A549 (cell line): ENCODE measurements around the gene DQX1. TPM values are rescaled to one million over a fixed set of nuclear protein-coding genes. Genes with fewer than 3 reads are reported as not detected.
A peak's percentile ranks its signal among the peaks of the same experiment; 100 is the strongest.

Experiments
- BCL3 ChIP-seq: fragments of >200 bp; sonication (Bioruptor Twin); formaldehyde crosslinking; IDR thresholded peaks from 3 replicates; pipeline ENCODE4 v1.6.1; 2016
- CBX2 ChIP-seq: fragments of 200-600 bp; sonication (generic); IDR thresholded peaks from 2 replicates; pipeline ENCODE4 v1.6.1; 2016; ENCODE audit warnings: low read depth, mild to moderate bottlenecking, borderline replicate concordance
- CBX8 ChIP-seq: fragments of 200-600 bp; sonication (generic); IDR thresholded peaks from 2 replicates; pipeline ENCODE4 v1.6.1; 2016
- CHD2 ChIP-seq: fragments of 150-350 bp; IDR thresholded peaks from 2 replicates; pipeline ENCODE4 v1.6.1; 2014; ENCODE audit warnings: low read length; ENCODE audit not compliant: partially characterized antibody
- EHMT2 ChIP-seq: fragments of 200-600 bp; sonication (generic); IDR thresholded peaks from 2 replicates; pipeline ENCODE4 v1.6.1; 2016; ENCODE audit warnings: antibody characterized with exemption, low read depth, mild to moderate bottlenecking, moderate library complexity
- EP300 ChIP-seq, 2 experiments: fragments of >200 bp; sonication (Bioruptor Twin); formaldehyde crosslinking; IDR thresholded peaks; 2 replicates in 1 of 2; 3 replicates in 1 of 2; pipeline ENCODE4 v1.6.1; 2016 to 2017
- ESRRA ChIP-seq: fragments of 150-350 bp; IDR thresholded peaks from 2 replicates; pipeline ENCODE4 v1.6.1; 2014; ENCODE audit warnings: mild to moderate bottlenecking, low read length, borderline replicate concordance
- FOSL2 ChIP-seq, 2 experiments: fragments of 450-650 bp in 1 of 2; fragments of >200 bp in 1 of 2; sonication (Bioruptor Twin) in 1 of 2; formaldehyde crosslinking; IDR thresholded peaks; 2 replicates each; pipeline versions ENCODE4 v1.5.0 to v1.6.1; 2016 to 2020; ENCODE audit warnings: mild to moderate bottlenecking in 1 of 2, moderate library complexity in 1 of 2
- FOXS1 ChIP-seq: fragments of 250-450 bp; sonication (Bioruptor Pico); IDR thresholded peaks from 2 replicates; pipeline ENCODE4 v1.5.0; 2020; ENCODE audit warnings: mild to moderate bottlenecking, moderate library complexity
- GATA3 ChIP-seq: IDR thresholded peaks from 2 replicates; pipeline ENCODE4 v1.6.1; 2012; ENCODE audit warnings: borderline replicate concordance
- HEYL ChIP-seq: fragments of 250-450 bp; sonication (Bioruptor Pico); IDR thresholded peaks from 2 replicates; pipeline ENCODE4 v1.8.0; 2021; ENCODE audit warnings: mild to moderate bottlenecking, moderate library complexity
- HOXA7 ChIP-seq: fragments of 250-450 bp; sonication (Bioruptor Pico); IDR thresholded peaks from 2 replicates; pipeline ENCODE4 v1.5.0; 2020; ENCODE audit warnings: mild to moderate bottlenecking, moderate library complexity
- HOXB13 ChIP-seq: fragments of 250-450 bp; sonication (Bioruptor Pico); IDR thresholded peaks from 2 replicates; pipeline ENCODE4 v1.5.0; 2020; ENCODE audit warnings: low read depth, mild to moderate bottlenecking, moderate library complexity
- HOXB5 ChIP-seq: fragments of 250-450 bp; sonication (Bioruptor Pico); IDR thresholded peaks from 2 replicates; pipeline ENCODE4 v1.5.0; 2020; ENCODE audit warnings: mild to moderate bottlenecking, moderate library complexity
- JUN ChIP-seq, 2 experiments: fragments of >200 bp; sonication (Bioruptor Twin); formaldehyde crosslinking; IDR thresholded peaks; 2 replicates in 1 of 2; 3 replicates in 1 of 2; pipeline ENCODE4 v1.6.1; 2016 to 2017
- JUNB ChIP-seq: fragments of >200 bp; sonication (Bioruptor Twin); formaldehyde crosslinking; IDR thresholded peaks from 2 replicates; pipeline ENCODE4 v1.6.1; 2016
- KDM1A ChIP-seq: fragments of 200-600 bp; sonication (generic); IDR thresholded peaks from 2 replicates; pipeline ENCODE4 v1.6.1; 2016; ENCODE audit warnings: low read depth, mild to moderate bottlenecking
- KDM5A ChIP-seq: fragments of 200-600 bp; sonication (generic); IDR thresholded peaks from 2 replicates; pipeline ENCODE4 v1.6.1; 2016; ENCODE audit warnings: antibody characterized with exemption, mild to moderate bottlenecking
- MAFK ChIP-seq: fragments of 450-650 bp; IDR thresholded peaks from 2 replicates; pipeline ENCODE4 v1.6.1; 2014; ENCODE audit not compliant: partially characterized antibody
- MAZ ChIP-seq: fragments of 150-350 bp; IDR thresholded peaks from 2 replicates; pipeline ENCODE4 v1.6.1; 2014; ENCODE audit warnings: antibody characterized with exemption, low read depth, low read length, borderline replicate concordance
- MYC ChIP-seq: IDR thresholded peaks from 2 replicates; pipeline ENCODE4 v1.6.1; 2012; ENCODE audit warnings: mild to moderate bottlenecking, inconsistent platforms, low read length, improper control_type of control experiment, borderline replicate concordance
- NFE2L2 ChIP-seq: fragments of 150-350 bp; conservative IDR thresholded peaks from 2 replicates; pipeline ENCODE4 v1.6.1; 2014; ENCODE audit warnings: low read length
- NR3C1 ChIP-seq: fragments of >200 bp; sonication (Bioruptor Twin); formaldehyde crosslinking; IDR thresholded peaks from 3 replicates; pipeline ENCODE4 v1.6.1; 2017
- PHF8 ChIP-seq: fragments of 200-600 bp; sonication (generic); IDR thresholded peaks from 2 replicates; pipeline ENCODE4 v1.6.1; 2016; ENCODE audit warnings: low read depth, mild to moderate bottlenecking, antibody characterized with exemption, moderate library complexity, borderline replicate concordance
- POLR2AphosphoS2 ChIP-seq: conservative IDR thresholded peaks from 2 replicates; pipeline ENCODE4 v1.6.1; 2012; ENCODE audit warnings: low read length, improper control_type of control experiment, inconsistent platforms
- RAD21 ChIP-seq, 2 experiments: fragments of >200 bp in 1 of 2; sonication (Bioruptor Twin) in 1 of 2; formaldehyde crosslinking in 1 of 2; IDR thresholded peaks in 1 of 2; conservative IDR thresholded peaks in 1 of 2; 2 replicates in 1 of 2; 3 replicates in 1 of 2; pipeline ENCODE4 v1.6.1; 2012 to 2018; ENCODE audit warnings: inconsistent platforms in 1 of 2
- RARB ChIP-seq: fragments of 250-450 bp; sonication (Bioruptor Pico); IDR thresholded peaks from 2 replicates; pipeline ENCODE4 v1.8.0; 2021; ENCODE audit warnings: mild to moderate bottlenecking, moderate library complexity
- RCOR1 ChIP-seq: fragments of 150-350 bp; IDR thresholded peaks from 2 replicates; pipeline ENCODE4 v1.6.1; 2014; ENCODE audit warnings: antibody characterized with exemption, low read length, low read depth
- RNF2 ChIP-seq: fragments of 200-600 bp; sonication (generic); IDR thresholded peaks from 2 replicates; pipeline ENCODE4 v1.6.1; 2016; ENCODE audit warnings: low read depth, mild to moderate bottlenecking, antibody characterized with exemption, moderate library complexity, borderline replicate concordance
- SMC3 ChIP-seq: fragments of >200 bp; sonication (Bioruptor Twin); formaldehyde crosslinking; IDR thresholded peaks from 3 replicates; pipeline ENCODE4 v1.6.1; 2018; ENCODE audit warnings: inconsistent platforms
- TFCP2L1 ChIP-seq: fragments of 250-450 bp; sonication (Bioruptor Pico); IDR thresholded peaks from 2 replicates; pipeline ENCODE4 v1.5.0; 2021; ENCODE audit warnings: mild to moderate bottlenecking
- TP53 ChIP-seq: fragments of 250-450 bp; sonication (Bioruptor Pico); IDR thresholded peaks from 2 replicates; pipeline ENCODE4 v1.5.0; 2021; ENCODE audit warnings: mild to moderate bottlenecking, moderate library complexity
- USF2 ChIP-seq: fragments of 450-650 bp; IDR thresholded peaks from 2 replicates; pipeline ENCODE4 v1.6.1; 2014; ENCODE audit warnings: antibody characterized with exemption
- ZFP36 ChIP-seq: fragments of 450-650 bp; IDR thresholded peaks from 2 replicates; pipeline ENCODE4 v1.6.1; 2014; ENCODE audit warnings: borderline replicate concordance; ENCODE audit not compliant: partially characterized antibody
- ZNF302 ChIP-seq: fragments of 250-450 bp; sonication (Bioruptor Pico); IDR thresholded peaks from 2 replicates; pipeline ENCODE4 v1.9.0; 2021; ENCODE audit warnings: inconsistent platforms, mild to moderate bottlenecking, moderate library complexity
- ZSCAN20 ChIP-seq: fragments of 250-450 bp; sonication (Bioruptor Pico); IDR thresholded peaks from 2 replicates; pipeline ENCODE4 v1.8.0; 2022; ENCODE audit warnings: mild to moderate bottlenecking, moderate library complexity
- polyA plus RNA-seq, 4 experiments: library from polyadenylated mRNA; depleted of rRNA in 3 of 4; stranded (reverse); fragments of >200 nt; fragmentation: RNase III in 1 of 4; extraction: RNeasy Plus Mini Kit Qiagen cat#74134 plus additional on column Dnase treatment in 1 of 4; gene quantifications; 2 replicates in 3 of 4; 3 replicates in 1 of 4; pipeline ENCODE4 v1.2.3, GENCODE V29; 2011 to 2017
- TF ChIP-seq, protein P1 (sequence below): IDR thresholded peaks from 2 replicates; pipeline ENCODE4 v1.6.1; 2012
- TF ChIP-seq, protein P2 (sequence below): fragments of 250-450 bp; sonication (Bioruptor Pico); IDR thresholded peaks from 2 replicates; pipeline ENCODE4 v1.5.0; 2020; ENCODE audit warnings: low read depth, mild to moderate bottlenecking, moderate library complexity
- TF ChIP-seq, protein P3 (sequence below): IDR thresholded peaks from 2 replicates; pipeline ENCODE4 v1.6.1; 2012; ENCODE audit warnings: low read depth, borderline replicate concordance
- TF ChIP-seq, protein P4 (sequence below): fragments of 150-350 bp; IDR thresholded peaks from 2 replicates; pipeline ENCODE4 v1.6.1; 2014; ENCODE audit warnings: low read depth, mild to moderate bottlenecking, low read length

Gene DQX1
- polyA plus RNA-seq, 2 of the 4 experiments (the other 2 are of a cell fraction) = 0.15 to 0.39 TPM

GRCh38 chr2:74507145-74507925 is 18.7 kb downstream of the DQX1 start, which contains the start of gene PCGF1 (continued):
- TF ChIP-seq CBX8 = no peak
- no peak for TF ChIP-seq HOXB13 (CRISPR knock-in tag)
- no peak for TF ChIP-seq ZSCAN20
- TF ChIP-seq TFCP2L1 (CRISPR knock-in tag) = peak; percentile 70; the same call in 1 of the 2 replicates
- no peak for TF ChIP-seq MAZ
- TF ChIP-seq EP300 (IDR thresholded peaks at IDR 0.05) = no peak
- no peak for TF ChIP-seq ZFP36
- TF ChIP-seq EHMT2 = no peak
- TF ChIP-seq USF2 = peak; percentile 77
- TF ChIP-seq FOXS1 (CRISPR knock-in tag) = no peak
- TF ChIP-seq TP53 (CRISPR knock-in tag) = no peak
- no peak for TF ChIP-seq POLR2AphosphoS2
- TF ChIP-seq, protein P1, sequence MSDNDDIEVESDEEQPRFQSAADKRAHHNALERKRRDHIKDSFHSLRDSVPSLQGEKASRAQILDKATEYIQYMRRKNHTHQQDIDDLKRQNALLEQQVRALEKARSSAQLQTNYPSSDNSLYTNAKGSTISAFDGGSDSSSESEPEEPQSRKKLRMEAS = peak; percentile 87
- TF ChIP-seq CHD2 = no peak
- peak; percentile 42; the same call in 1 of the 2 replicates for TF ChIP-seq MYC
- TF ChIP-seq GATA3 = 0 out of 2 replicates have a peak, but pooled peaks have one; percentile 39
- TF ChIP-seq SMC3 = peak; percentile 47; the same call in 2 of the 3 replicates
- no peak for TF ChIP-seq HOXB5
- TF ChIP-seq BCL3 = no peak
- no peak for TF ChIP-seq RARB (CRISPR knock-in tag)
- TF ChIP-seq RNF2 = no peak
- TF ChIP-seq RAD21 (conservative IDR thresholded peaks at IDR 0.05 in 1 of 2, IDR thresholded peaks at IDR 0.05 in 1 of 2) = peak in 1 of 2 experiments; percentile 40; a peak in 2 of 5 replicates
- TF ChIP-seq ESRRA = no peak
- no peak for TF ChIP-seq HEYL
- no peak for TF ChIP-seq FOSL2 (IDR thresholded peaks at IDR 0.05)
- no peak for TF ChIP-seq FOSL2 (CRISPR knock-in tag; IDR thresholded peaks at IDR 0.05)
- TF ChIP-seq PHF8 = peak; percentile 89
- TF ChIP-seq, protein P2, sequence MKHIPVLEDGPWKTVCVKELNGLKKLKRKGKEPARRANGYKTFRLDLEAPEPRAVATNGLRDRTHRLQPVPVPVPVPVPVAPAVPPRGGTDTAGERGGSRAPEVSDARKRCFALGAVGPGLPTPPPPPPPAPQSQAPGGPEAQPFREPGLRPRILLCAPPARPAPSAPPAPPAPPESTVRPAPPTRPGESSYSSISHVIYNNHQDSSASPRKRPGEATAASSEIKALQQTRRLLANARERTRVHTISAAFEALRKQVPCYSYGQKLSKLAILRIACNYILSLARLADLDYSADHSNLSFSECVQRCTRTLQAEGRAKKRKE (CRISPR knock-in tag) = no peak
- no peak for TF ChIP-seq ZNF302 (CRISPR knock-in tag)
- no peak for TF ChIP-seq JUNB
- TF ChIP-seq, protein P3, sequence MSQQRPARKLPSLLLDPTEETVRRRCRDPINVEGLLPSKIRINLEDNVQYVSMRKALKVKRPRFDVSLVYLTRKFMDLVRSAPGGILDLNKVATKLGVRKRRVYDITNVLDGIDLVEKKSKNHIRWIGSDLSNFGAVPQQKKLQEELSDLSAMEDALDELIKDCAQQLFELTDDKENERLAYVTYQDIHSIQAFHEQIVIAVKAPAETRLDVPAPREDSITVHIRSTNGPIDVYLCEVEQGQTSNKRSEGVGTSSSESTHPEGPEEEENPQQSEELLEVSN = no peak
- TF ChIP-seq HOXA7 = no peak
- no peak for TF ChIP-seq NR3C1
- TF ChIP-seq JUN (IDR thresholded peaks at IDR 0.05) = peak in 1 of 2 experiments; percentile 57; a peak in 2 of 5 replicates
- no peak for TF ChIP-seq NFE2L2
- no peak for TF ChIP-seq MAFK
- TF ChIP-seq RCOR1 = no peak
- TF ChIP-seq, protein P4, sequence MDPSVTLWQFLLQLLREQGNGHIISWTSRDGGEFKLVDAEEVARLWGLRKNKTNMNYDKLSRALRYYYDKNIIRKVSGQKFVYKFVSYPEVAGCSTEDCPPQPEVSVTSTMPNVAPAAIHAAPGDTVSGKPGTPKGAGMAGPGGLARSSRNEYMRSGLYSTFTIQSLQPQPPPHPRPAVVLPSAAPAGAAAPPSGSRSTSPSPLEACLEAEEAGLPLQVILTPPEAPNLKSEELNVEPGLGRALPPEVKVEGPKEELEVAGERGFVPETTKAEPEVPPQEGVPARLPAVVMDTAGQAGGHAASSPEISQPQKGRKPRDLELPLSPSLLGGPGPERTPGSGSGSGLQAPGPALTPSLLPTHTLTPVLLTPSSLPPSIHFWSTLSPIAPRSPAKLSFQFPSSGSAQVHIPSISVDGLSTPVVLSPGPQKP = 0 out of 2 replicates have a peak, but pooled peaks have one; percentile 27
- TF ChIP-seq CBX2 = no peak
- TF ChIP-seq KDM5A = no peak
- no peak for TF ChIP-seq KDM1A
- TF ChIP-seq, all 56 proteins: peak for 15
